ENCODE measurements around the gene CR2.
"Not testable (repeated sequence)": the region's sequence is repeated elsewhere in the genome, so short reads cannot be mapped to it uniquely, and the experiment has no call there.

Gene CR2

DNA sequence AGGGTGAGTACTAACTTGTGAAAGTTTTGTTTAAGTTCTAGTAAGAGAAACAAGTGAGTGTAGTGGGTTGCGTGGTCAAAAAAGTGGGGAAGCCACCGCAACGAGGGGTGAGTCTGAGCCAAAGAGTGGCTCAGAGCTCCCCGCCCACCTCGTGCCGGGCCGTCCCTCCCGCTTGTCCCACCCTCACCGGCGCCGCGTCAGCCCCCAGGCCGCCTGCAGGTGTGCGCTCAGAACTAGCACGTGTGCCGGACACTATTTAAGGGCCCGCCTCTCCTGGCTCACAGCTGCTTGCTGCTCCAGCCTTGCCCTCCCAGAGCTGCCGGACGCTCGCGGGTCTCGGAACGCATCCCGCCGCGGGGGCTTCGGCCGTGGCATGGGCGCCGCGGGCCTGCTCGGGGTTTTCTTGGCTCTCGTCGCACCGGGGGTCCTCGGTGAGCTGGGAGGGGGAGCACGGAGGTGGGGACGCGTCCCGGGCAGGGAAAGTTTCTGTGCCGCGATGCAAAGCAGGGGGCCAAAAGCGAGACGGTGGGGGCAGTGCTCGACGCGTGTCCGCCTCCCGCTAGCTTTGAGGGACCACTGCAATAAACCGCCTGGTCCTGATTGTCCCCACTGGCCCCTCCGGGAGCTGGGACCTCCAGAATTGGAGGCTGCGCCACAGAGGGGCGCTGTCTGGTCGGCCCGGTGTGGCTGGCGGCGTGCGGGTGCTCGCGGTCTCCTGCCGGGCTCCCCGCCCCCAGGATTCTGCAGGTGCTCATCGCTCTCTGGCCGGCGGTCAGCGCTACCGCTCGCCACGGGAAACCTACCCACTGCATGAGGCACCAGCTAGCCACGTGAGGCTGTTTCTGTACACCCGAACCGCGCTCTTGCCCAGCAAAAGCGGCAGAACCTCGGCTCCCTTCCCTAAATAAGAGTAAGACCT is at the start of gene CR2:
Gene CR2, plus strand, starts transcription at position 283 of the 919 bp plus-strand sequence. Its CDS starts 91 bp downstream, at position 374.
- no peak for DNase-seq (ENCODE audit: low spot score)

- DNase-seq (ENCODE audit: low spot score): peak; percentile 79
Observed at GRCh38 chr1:207404849-207405525, 49.1 kb upstream of the CR2 start.

DNA sequence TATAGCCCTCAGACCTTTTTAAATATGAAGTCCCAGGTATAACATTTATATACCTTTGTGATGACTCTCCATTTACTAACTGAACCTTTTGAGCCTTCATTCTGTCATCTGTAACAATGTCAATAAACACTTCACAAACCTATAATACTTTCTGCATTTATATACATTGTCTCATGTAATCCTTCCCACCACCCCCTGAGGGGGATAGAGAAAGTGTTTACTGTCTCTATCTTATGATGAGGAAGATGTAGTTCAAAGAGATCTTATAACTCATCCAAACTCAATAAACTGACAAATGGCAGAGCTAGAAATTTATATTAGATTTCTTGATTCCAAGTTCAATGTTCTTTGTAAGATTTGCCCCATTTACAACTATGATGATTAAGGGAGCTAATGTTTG is 48.3 kb upstream of the CR2 start:
- no peak for DNase-seq (ENCODE audit: low spot score)

DNA sequence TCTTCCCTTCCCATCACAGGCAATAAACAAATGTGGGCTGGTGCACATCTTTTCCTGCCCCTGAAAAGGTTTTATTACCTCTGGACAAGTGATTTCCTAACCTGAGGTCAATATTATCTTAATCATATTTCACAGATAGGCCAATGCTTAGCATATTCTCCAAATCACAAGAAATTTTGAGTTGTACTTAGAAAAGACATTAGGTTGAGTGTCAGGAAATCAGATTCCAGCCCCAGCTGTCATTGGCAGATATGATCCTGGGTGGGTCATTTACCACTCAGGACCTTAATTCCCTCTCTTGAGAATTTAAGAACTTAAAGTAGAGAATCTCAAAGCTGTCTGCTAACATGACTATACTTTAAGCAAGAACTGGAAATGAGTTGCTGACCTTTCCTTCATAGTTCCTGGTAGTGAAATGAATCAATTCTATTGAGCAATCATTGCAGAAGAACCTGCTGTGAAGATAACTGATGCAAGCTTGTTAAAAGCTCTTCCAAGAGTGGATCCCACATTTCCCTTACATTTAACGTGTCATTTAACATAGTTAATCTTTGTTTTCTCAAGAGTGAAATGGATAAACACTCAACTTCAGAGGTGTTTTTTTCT is 46.4 kb upstream of the CR2 start:
- DNase-seq (ENCODE audit: low spot score): no peak

DNA sequence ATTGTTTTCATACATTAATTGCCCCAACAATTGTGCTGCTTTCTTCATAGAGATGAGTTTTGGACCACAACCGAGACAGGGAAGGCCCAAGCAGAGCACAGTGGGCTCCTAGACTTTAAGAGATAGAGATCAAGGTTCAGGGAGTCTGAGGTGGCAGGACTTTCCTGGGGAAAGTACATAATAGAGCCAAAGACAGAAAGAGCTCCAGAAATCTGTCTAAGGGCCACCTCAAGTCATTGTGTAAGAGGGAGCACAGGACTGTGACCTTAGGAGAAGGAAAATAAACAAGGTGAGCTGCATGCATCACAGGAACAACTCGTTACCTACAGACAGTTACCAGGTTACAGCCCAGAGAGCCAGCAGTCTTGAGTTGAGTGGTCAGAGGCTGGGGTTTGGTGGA is 41.3 kb upstream of the CR2 start:
- DNase-seq (ENCODE audit: low spot score): no peak

DNA sequence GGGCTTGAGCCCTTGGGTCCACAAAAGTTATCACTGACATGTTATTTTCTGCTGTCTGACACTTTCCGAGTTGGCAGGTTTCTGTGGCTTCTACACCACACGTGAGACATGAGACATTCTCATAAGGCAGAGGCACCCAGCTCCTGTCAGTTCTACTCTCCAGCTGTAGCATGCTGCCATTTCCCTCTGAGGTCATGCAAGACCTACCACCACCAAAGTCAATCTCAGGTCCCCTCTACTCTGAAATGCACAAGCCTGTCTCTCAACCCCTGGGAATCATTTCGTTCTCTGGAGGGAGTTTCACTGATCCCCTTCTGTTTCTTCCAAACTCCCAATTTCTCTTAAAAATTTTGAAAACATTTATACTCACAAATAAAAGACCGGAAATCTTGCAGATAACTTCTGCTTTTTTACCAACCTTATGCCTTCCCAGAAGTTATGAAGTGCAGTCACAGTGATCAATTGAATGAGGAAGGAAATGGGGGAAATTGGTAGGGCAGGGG is 39.5 kb upstream of the CR2 start:
- DNase-seq (ENCODE audit: low spot score): no peak

DNA sequence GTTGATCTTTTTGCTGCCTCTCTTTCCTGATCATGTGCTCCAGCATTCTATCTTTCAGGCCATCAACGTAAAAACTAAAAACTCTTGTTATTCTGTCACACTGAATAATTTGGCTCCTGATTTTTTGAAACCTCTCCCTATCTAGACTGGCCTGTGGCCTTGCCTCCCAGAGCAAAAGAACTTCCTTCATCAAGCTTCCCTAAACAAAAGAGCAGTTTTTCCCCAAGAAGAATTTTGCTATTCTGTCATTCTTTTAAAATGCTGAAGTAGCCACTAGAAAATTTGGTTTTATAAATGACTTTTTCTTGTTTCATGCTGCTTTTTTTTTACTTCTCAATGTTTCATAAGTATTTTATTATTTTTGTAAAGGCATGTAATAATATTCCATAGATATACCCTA is 37.1 kb upstream of the CR2 start:
- DNase-seq (ENCODE audit: low spot score): no peak

DNA sequence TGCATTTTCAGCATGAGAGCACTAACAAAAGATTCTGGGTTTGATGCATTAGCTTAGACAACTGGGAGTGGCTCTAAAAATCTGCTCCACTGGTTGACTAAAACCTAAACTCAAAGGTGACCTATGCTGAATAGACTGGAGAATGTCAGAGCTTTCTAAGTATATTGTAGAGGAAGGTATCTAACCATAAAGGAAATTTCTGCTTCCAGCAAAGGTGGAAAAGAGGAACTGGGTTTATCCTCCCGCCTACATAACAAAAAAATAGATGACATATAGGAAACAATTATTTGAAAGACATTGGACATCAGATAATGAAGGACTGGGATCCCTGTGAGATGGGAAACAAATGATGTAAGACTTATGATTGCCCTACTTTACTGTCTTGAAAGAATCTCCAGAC is 35.8 kb upstream of the CR2 start:
- DNase-seq (ENCODE audit: low spot score): no peak

GRCh38 chr1:207420109-207420508 is 34.0 kb upstream of the CR2 start:
- no peak for DNase-seq (ENCODE audit: low spot score)

GRCh38 chr1:207421078-207421477 is 33.0 kb upstream of the CR2 start:
- DNase-seq (ENCODE audit: low spot score): no peak

- DNase-seq (ENCODE audit: low spot score): no peak
Observed at GRCh38 chr1:207423560-207424292, 30.4 kb upstream of the CR2 start.

DNA sequence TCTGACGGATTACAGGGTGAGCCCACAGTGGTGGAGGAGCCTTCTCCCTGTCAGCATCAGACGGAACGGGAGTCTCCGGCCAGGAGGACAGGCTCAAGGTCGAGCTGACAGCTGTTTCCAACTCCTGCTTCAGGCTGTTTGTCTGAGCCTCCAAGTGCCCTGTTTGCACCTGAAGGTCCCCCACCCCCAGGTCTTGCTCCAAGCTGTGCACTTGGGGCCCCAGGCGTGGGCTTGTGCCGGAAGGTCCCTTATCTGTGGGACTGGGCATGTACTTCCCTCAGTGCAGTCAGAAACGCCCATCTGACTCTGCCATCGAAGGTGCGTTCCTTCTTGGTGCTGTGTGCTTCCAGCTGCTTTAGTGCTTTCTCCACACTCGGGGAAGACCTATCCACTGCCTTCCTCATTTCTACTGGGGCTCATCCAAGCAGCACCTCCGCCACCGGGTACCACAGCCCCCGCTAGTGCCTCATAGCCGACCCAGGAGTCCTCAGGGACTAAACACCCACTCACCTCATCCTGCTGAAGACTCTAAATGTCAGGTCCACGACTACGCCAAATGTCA is 29.5 kb upstream of the CR2 start:
- no peak for DNase-seq (ENCODE audit: low spot score)

DNA sequence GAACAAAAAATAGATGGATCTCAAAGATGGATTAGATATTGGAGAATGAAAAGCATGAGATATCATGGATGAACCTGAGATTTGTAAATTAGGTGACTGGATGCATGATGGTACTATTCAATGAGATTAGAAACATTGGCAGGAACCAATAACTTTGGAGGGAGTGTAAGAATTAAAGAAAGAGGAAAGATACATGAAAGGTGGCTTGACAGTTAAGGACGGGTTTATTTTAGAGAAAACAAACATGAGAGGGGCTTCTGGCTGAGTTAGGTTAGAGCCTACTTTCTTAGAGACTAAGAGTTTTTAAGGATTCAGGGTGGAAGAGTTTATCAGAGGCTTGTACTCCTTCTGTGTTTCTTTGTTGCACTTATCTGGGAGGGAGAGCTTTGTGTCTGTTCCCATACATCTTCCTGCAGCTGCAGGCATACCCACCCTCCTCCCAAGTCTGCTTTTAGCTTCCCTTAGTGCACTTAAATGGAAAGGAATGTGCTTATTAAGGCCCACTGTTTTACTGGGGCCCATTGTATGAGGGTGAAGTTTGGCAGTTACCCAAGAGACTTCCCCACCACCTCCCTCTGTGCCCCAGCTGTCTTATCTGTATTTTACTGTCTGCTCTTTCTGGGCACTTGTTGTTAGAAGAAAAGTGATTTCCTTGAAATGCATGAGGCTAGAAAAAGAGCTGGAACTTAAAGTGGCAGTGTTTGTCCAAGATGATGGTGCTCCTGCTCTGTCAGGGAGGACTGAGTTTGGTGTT is 26.1 kb upstream of the CR2 start:
- no peak for DNase-seq (ENCODE audit: low spot score)

- no peak for DNase-seq (ENCODE audit: low spot score)
Observed at GRCh38 chr1:207428783-207429182, 25.3 kb upstream of the CR2 start.

DNA sequence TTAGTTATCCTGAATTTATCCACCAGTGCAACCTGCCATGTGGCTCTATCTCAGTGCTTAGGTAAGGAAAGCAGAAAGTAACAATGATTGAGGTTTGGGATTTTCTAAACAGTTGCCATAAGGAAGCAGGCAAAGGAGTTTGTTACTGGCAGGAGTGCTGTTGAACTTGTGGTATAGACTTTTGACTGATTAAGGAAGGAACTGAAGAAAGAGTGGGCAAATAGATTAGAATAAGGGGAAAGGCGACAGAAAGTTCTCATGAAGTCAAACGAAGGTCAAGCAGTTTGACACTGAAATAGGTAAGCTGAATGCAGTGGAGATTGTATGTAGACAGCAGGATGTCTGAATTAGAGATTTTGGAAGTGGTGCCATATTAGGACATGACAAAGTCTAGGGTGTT is 24.2 kb upstream of the CR2 start:
- DNase-seq (ENCODE audit: low spot score): no peak

DNA sequence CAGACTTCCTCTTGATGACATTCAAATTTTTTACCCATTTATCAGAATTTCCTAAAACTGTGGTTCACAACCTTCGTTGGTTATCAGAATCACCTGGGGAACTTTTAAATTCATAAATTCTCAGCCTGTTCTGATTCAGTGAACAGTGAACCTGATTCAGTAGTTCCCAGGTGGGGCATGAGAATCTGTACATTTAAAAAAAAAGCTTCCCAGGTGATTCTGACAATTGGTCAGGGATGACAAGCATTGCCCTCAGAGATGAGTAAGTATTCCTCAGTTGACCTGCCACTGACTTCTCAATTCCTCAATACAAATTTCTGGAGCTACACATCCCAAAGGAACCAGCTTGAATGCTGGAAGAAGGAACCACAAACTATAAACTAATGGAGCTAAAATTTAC is 23.5 kb upstream of the CR2 start:
- DNase-seq (ENCODE audit: low spot score): no peak

DNA sequence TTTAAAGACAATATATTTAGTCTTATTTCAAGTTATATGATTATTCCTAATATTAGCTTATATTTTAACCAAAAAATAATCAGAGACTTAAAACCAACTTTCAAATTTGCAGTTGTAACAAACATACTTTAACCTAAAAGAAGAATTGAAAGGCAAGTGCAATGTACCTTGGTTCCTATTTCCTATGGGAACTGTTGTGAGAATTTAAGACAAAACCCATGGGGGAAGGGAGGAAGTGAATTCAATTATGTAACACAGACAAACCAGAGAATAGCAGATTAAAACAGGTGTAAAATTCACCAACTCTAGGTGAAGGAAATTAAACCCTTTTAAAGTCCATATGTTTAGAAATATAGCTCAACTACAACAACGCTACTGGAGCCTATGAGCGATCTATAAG is 22.6 kb upstream of the CR2 start:
- DNase-seq (ENCODE audit: low spot score): no peak

GRCh38 chr1:207433435-207433834 is 20.7 kb upstream of the CR2 start:
- no peak for DNase-seq (ENCODE audit: low spot score)

DNA sequence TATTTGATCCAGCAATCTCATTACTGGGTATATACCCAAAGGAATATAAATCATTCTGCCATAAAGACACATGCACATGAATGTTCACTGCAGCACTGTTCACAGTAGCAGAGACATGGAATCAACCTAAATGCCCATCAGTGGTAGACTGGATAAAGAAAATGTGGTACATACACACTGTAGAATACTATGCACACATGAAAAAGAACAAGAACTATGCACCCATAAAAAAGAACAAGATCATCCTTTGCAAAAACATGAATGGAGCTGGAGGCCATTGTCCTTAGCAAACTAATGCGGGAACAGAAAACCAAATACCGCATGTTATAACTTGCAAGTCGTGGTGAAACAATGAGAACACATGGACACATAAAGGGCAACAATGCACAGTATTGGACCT is 17.4 kb upstream of the CR2 start:
- not testable (repeated sequence) for DNase-seq (ENCODE audit: low spot score)

- no peak for DNase-seq (ENCODE audit: low spot score)
Observed at GRCh38 chr1:207440626-207441025, 13.5 kb upstream of the CR2 start.

All from COLO829 (cell line).